Keratinocyte (primary cell): ENCODE measurements around the gene SULT4A1. TPM values are rescaled to one million over a fixed set of nuclear protein-coding genes. Genes with fewer than 3 reads are reported as not detected.

Source experiments
- DNase-seq: peaks from one replicate; pipeline ENCODE4 v3.0.0-alpha.2; 2011; ENCODE audit warnings: low read depth, missing footprints, low spot score
- FAIRE-seq: peaks from 2 replicates; lab custom pipeline; 2011; peaks lifted over from hg19 to GRCh38; lab: Jason Lieb, UNC
- H2AFZ ChIP-seq: 2 replicates; pipeline ENCODE4 v1.6.0; 2012; ENCODE audit warnings: low read length, control low read depth, inconsistent platforms; ENCODE audit not compliant: control insufficient read depth
- H3K27ac ChIP-seq: 2 replicates; pipeline ENCODE4 v1.5.1; 2011; ENCODE audit warnings: low read length; ENCODE audit not compliant: control insufficient read depth, insufficient read depth
- H3K27me3 ChIP-seq: 3 replicates; pipeline ENCODE4 v1.6.0; 2011; ENCODE audit warnings: low read length; ENCODE audit not compliant: control insufficient read depth, insufficient read depth; ENCODE audit errors: extremely low read depth
- H3K36me3 ChIP-seq, 2 experiments: 2 replicates in 1 of 2; 3 replicates in 1 of 2; pipeline ENCODE4 v1.5.1; 2011; ENCODE audit warnings: low read length in 2 of 2, mild to moderate bottlenecking in 1 of 2; ENCODE audit not compliant: control insufficient read depth in 2 of 2, insufficient read depth in 2 of 2; ENCODE audit errors: extremely low read depth in 1 of 2
- H3K4me1 ChIP-seq: 3 replicates; pipeline ENCODE4 v1.5.1; 2011; ENCODE audit warnings: low read length; ENCODE audit not compliant: control insufficient read depth, insufficient read depth; ENCODE audit errors: extremely low read depth
- H3K4me2 ChIP-seq: 3 replicates; pipeline ENCODE4 v1.6.0; 2011; ENCODE audit warnings: low read depth, low read length; ENCODE audit not compliant: control insufficient read depth, insufficient read depth; ENCODE audit errors: extremely low read depth
- H3K4me3 ChIP-seq, 3 experiments: fragments of 200-600 bp in 1 of 3; sonication (generic) in 1 of 3; 2 replicates in 2 of 3; 3 replicates in 1 of 3; pipeline ENCODE4 v1.5.1; 2011 to 2016; ENCODE audit warnings: low read length in 3 of 3, mild to moderate bottlenecking in 3 of 3, control low read depth in 2 of 3, inconsistent platforms in 1 of 3, low read depth in 1 of 3, mixed read lengths in 1 of 3, mixed run types in 1 of 3, moderate library complexity in 1 of 3; ENCODE audit not compliant: control insufficient read depth in 2 of 3, insufficient read depth in 2 of 3; ENCODE audit errors: extremely low read depth in 1 of 3
- H3K79me2 ChIP-seq: 2 replicates; pipeline ENCODE4 v1.6.0; 2012; ENCODE audit warnings: low read length; ENCODE audit not compliant: control insufficient read depth, insufficient read depth
- H3K9ac ChIP-seq: 3 replicates; pipeline ENCODE4 v1.6.0; 2011; ENCODE audit warnings: low read length; ENCODE audit not compliant: control insufficient read depth, insufficient read depth; ENCODE audit errors: extremely low read depth
- H3K9me1 ChIP-seq: 3 replicates; pipeline ENCODE4 v1.6.0; 2011; ENCODE audit warnings: low read length; ENCODE audit not compliant: control insufficient read depth, insufficient read depth; ENCODE audit errors: extremely low read depth
- H3K9me3 ChIP-seq: 2 replicates; pipeline ENCODE4 v1.5.1; 2012; ENCODE audit warnings: low read depth, low read length; ENCODE audit not compliant: control insufficient read depth
- H4K20me1 ChIP-seq: 3 replicates; pipeline ENCODE4 v1.6.0; 2011; ENCODE audit warnings: low read length; ENCODE audit not compliant: control insufficient read depth, insufficient read depth; ENCODE audit errors: extremely low read depth
- EZH2 ChIP-seq: IDR thresholded peaks from one replicate; pipeline ENCODE4 v1.6.1; 2012; ENCODE audit warnings: inconsistent platforms, mild to moderate bottlenecking, low read length, moderate library complexity
- dilution Hi-C: fragments of 300-500 bp; cut with MboI; formaldehyde crosslinking; loops from one replicate; pipeline ENCODE4 v1.7.0; 2020; ENCODE audit warnings: low sequenced_read_pairs; ENCODE audit not compliant: extremely low pct_ligation_motif_present
- polyA plus RNA-seq, 5 experiments: library from polyadenylated mRNA; depleted of rRNA in 3 of 5; stranded (reverse) in 3 of 5; stranded (forward) in 1 of 5; unstranded in 1 of 5; fragments of >200 nt; gene quantifications; 1 replicate in 1 of 5; 2 replicates in 3 of 5; 3 replicates in 1 of 5; pipeline versions ENCODE4 v1.2.1 to v1.2.3, GENCODE V29; 2011 to 2012; ENCODE audit warnings: missing spikeins in 2 of 5, low read depth in 1 of 5, low replicate concordance in 1 of 5
- TF ChIP-seq, protein P1 (sequence below), 3 experiments: IDR thresholded peaks in 1 of 3; conservative IDR thresholded peaks in 1 of 3; optimal IDR thresholded peaks in 1 of 3; 2 replicates in 2 of 3; 3 replicates in 1 of 3; pipeline versions ENCODE3 to v1.5.1; 2011; ENCODE audit warnings: low read length in 3 of 3, mild to moderate bottlenecking in 3 of 3, moderate library complexity in 2 of 3, control low read depth in 1 of 3, inconsistent platforms in 1 of 3; ENCODE audit not compliant: insufficient read depth in 2 of 3; ENCODE audit errors: extremely low read depth in 1 of 3

SULT4A1 gene
- polyA plus RNA-seq, 1 donor (not counting 4 experiments of a cell fraction or from before 2014, with no cell fraction given), result 0.26 TPM

DNA sequence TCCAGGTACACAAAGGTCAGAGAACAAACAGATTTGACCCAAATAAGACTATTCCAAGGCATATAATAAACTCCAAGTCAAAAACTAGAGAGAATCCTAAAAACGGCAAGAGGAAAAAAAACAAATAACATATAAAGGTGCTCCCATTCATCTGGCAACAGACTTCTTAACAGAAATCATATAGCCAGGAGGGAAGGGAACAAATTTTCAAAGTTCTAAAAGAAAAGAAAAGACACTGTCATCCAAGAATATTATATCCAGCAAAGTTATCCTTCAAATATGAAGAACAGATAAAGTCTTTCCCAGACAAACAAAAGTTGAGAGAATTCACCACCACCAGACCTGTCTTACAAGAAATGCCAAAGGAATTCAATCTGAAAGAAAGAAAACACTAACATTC is 61.3 kb downstream of the SULT4A1 start:
- FAIRE-seq (no peak), DNase-seq (no peak)
- H3K9me1 ChIP-seq, result no peaks in the 10 kb centered on the region
- no peaks in the 10 kb centered on the region for H3K4me1 ChIP-seq
- H3K79me2 ChIP-seq, result no peaks in the 10 kb centered on the region
- dilution Hi-C loops, result no loop called here
- TF ChIP-seq, protein P1, sequence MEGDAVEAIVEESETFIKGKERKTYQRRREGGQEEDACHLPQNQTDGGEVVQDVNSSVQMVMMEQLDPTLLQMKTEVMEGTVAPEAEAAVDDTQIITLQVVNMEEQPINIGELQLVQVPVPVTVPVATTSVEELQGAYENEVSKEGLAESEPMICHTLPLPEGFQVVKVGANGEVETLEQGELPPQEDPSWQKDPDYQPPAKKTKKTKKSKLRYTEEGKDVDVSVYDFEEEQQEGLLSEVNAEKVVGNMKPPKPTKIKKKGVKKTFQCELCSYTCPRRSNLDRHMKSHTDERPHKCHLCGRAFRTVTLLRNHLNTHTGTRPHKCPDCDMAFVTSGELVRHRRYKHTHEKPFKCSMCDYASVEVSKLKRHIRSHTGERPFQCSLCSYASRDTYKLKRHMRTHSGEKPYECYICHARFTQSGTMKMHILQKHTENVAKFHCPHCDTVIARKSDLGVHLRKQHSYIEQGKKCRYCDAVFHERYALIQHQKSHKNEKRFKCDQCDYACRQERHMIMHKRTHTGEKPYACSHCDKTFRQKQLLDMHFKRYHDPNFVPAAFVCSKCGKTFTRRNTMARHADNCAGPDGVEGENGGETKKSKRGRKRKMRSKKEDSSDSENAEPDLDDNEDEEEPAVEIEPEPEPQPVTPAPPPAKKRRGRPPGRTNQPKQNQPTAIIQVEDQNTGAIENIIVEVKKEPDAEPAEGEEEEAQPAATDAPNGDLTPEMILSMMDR (optimal IDR thresholded peaks at IDR 0.05 in 1 of 3, IDR thresholded peaks at IDR 0.05 in 1 of 3, conservative IDR thresholded peaks at IDR 0.05 in 1 of 3; ENCODE audit: extremely low read depth in 1 of 3, insufficient read depth in 2 of 3, low read length in 3 of 3), result no peak
- no peak for TF ChIP-seq EZH2
- no peak overlapping the region for H3K9ac ChIP-seq
- H3K4me2 ChIP-seq, result no peak overlapping the region
- no peaks in the 10 kb centered on the region for H3K27me3 ChIP-seq
- no peaks in the 10 kb centered on the region for H3K9me3 ChIP-seq
- no peaks in the 10 kb centered on the region for H3K36me3 ChIP-seq
- H3K4me3 ChIP-seq, result no peak overlapping the region
- no peaks in the 10 kb centered on the region for H4K20me1 ChIP-seq
- H2AFZ ChIP-seq, result no peak overlapping the region
- H3K27ac ChIP-seq, result no peak overlapping the region

DNA sequence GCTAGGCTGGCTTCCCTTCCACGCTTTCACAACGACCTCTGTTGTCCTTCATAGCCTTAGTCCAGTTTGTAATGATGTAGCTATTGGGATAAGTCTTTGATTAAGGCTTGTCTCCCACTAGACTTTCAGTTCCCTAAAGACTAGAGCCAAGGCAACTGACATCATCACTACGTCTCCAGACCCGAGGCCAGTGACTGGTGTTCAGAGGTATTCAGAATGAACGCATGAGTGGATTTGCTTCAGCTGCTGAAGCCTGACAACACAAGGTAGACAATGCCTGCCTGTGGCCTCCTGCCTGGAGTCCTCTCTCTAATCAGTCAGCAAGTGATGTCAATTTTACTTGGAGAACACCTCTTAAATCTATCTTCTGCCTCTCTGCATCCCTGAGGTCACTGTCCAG is 63.8 kb downstream of the SULT4A1 start:
- dilution Hi-C loops, result no loop called here
- Histone ChIP-seq H3K27ac (no peak overlapping the region), H3K79me2 (no peaks in the 10 kb centered on the region), H3K4me2 (no peak overlapping the region), H3K9me1 (no peaks in the 10 kb centered on the region), H3K9ac (no peak overlapping the region), H3K27me3 (no peaks in the 10 kb centered on the region), H3K9me3 (no peaks in the 10 kb centered on the region), H2AFZ (no peak overlapping the region), H3K4me3 (no peak overlapping the region), H3K4me1 (no peaks in the 10 kb centered on the region), H3K36me3 (no peaks in the 10 kb centered on the region), H4K20me1 (no peaks in the 10 kb centered on the region)
- TF ChIP-seq, protein P1 (optimal IDR thresholded peaks at IDR 0.05 in 1 of 3, IDR thresholded peaks at IDR 0.05 in 1 of 3, conservative IDR thresholded peaks at IDR 0.05 in 1 of 3; ENCODE audit: extremely low read depth in 1 of 3, insufficient read depth in 2 of 3, low read length in 3 of 3), result no peak
- TF ChIP-seq EZH2, result no peak
- DNase-seq (no peak), FAIRE-seq (no peak)
